Measurements from ENCODE around the gene ORC2. TPM values are rescaled to one million over a fixed set of nuclear protein-coding genes. Genes with fewer than 3 reads are reported as not detected.

The ORC2 gene
- total RNA-seq, 1 experiment from 2014 or later: 34.0 TPM

DNA sequence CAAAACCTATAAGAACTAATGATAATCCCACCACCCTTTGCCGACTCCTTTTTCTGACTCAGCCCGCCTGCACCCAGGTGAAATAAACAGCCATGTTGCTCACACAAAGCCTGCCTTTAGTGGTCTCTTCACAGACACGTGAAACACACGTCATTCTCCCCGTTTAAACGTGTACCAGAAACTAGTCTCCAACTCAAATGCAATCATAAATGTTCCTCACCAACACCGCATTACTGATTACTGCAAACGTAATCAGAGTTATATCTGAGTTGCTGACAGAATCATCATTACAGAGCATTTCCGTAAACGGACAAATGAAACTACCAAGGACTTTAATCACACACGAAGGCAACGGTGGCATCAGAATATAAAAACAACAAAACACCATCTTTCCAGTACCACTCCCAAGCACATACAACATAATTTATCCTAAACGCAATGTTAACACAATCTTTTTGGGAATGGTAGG, 100.9 kb downstream of the ORC2 start:
- no peaks in the 10 kb centered on the region for H3K27me3 ChIP-seq (ENCODE audit: insufficient read depth, low read depth)
- intact Hi-C loops (cut with micrococcal nuclease; ENCODE audit: unreplicated experiment): no loop called here
- peaks cover 43% of the 10 kb centered on the region for H3K36me3 ChIP-seq (ENCODE audit: low read depth)
- H3K4me2 ChIP-seq: peak overlapping the region; percentile 91
- H4K20me1 ChIP-seq (ENCODE audit: insufficient read depth): peaks cover 42% of the 10 kb centered on the region
- no peak overlapping the region for H2AFZ ChIP-seq
- no peaks in the 10 kb centered on the region for H3K9me2 ChIP-seq (ENCODE audit: insufficient read depth)
- peaks cover 45% of the 10 kb centered on the region for H3F3A ChIP-seq (ENCODE audit: insufficient read depth, low read depth)
- H3K4me1 ChIP-seq (replicated peaks; ENCODE audit: insufficient read depth): peaks cover 17% of the 10 kb centered on the region
- peak overlapping the region; percentile 87 for H3K4me3 ChIP-seq
- H3K9me3 ChIP-seq (ENCODE audit: insufficient read depth, low read depth): no peaks in the 10 kb centered on the region
- BruUV-seq (replicated peaks): no TSS peak
- TF ChIP-seq, protein P1, sequence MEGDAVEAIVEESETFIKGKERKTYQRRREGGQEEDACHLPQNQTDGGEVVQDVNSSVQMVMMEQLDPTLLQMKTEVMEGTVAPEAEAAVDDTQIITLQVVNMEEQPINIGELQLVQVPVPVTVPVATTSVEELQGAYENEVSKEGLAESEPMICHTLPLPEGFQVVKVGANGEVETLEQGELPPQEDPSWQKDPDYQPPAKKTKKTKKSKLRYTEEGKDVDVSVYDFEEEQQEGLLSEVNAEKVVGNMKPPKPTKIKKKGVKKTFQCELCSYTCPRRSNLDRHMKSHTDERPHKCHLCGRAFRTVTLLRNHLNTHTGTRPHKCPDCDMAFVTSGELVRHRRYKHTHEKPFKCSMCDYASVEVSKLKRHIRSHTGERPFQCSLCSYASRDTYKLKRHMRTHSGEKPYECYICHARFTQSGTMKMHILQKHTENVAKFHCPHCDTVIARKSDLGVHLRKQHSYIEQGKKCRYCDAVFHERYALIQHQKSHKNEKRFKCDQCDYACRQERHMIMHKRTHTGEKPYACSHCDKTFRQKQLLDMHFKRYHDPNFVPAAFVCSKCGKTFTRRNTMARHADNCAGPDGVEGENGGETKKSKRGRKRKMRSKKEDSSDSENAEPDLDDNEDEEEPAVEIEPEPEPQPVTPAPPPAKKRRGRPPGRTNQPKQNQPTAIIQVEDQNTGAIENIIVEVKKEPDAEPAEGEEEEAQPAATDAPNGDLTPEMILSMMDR (conservative IDR thresholded peaks at IDR 0.05): no peak
- no peak for TF ChIP-seq EZH2 (IDR thresholded peaks at IDR 0.05; ENCODE audit: low read depth)
- H3K27ac ChIP-seq: peak overlapping the region; percentile 84
- H3K79me2 ChIP-seq (ENCODE audit: low read depth): peaks cover 69% of the 10 kb centered on the region
- ChIA-PET POLR2A (ENCODE audit: unreplicated experiment) (no interaction called here), CTCF (no interaction called here)
- DNase-seq: peak in 1 of 2 experiments; percentile 60

DNA sequence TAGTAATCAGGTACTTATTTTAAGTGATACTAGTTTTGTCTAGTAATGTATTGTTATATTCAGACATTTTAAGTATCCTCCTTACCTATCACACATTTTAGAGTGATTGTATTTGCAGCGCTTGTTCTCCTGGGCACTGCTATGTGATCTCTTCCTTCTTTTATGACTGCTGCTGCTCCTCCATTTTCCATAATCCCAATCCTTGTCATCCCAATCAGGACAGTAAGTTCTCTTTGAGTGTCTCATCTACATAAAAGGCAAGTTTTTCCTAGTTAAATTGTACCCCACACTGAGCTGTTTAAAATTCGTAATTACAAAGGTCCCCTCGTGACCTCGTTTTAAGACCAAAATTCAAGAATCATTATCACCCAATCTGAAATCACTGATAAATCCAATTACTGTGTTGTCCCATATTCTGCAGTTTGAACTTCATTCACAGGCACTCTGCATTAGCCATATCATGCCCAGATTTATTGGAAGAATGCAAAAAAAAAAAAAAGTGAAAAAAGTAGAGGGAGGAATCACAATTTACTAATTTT, 101.8 kb downstream of the ORC2 start:
- POLR2A ChIA-PET (ENCODE audit: unreplicated experiment): interaction anchor here (0.6 kb wide), 1 partner anchor 636 kb away, joined by 7 read pairs; no protein-coding TSS in a partner anchor
- H3K27me3 ChIP-seq (ENCODE audit: insufficient read depth, low read depth): no peaks in the 10 kb centered on the region
- no peak overlapping the region for H2AFZ ChIP-seq
- H3K36me3 ChIP-seq (ENCODE audit: low read depth): peaks cover 52% of the 10 kb centered on the region
- BruUV-seq (replicated peaks): no TSS peak
- peaks cover 17% of the 10 kb centered on the region for H3K4me1 ChIP-seq (replicated peaks; ENCODE audit: insufficient read depth)
- H4K20me1 ChIP-seq (ENCODE audit: insufficient read depth): peaks cover 51% of the 10 kb centered on the region
- DNase-seq: no peak
- H3K4me2 ChIP-seq: peak overlapping the region; percentile 91
- CTCF ChIA-PET: interaction anchor here (0.6 to 0.7 kb wide), 2 partner anchors 31 to 91 kb away, joined by 3 read pairs; no protein-coding TSS in a partner anchor
- peak overlapping the region; percentile 84 for H3K27ac ChIP-seq
- H3K4me3 ChIP-seq: peak overlapping the region; percentile 87
- peaks cover 47% of the 10 kb centered on the region for H3F3A ChIP-seq (ENCODE audit: insufficient read depth, low read depth)
- H3K79me2 ChIP-seq (ENCODE audit: low read depth): peaks cover 78% of the 10 kb centered on the region
- no peaks in the 10 kb centered on the region for H3K9me2 ChIP-seq (ENCODE audit: insufficient read depth)
- no peaks in the 10 kb centered on the region for H3K9me3 ChIP-seq (ENCODE audit: insufficient read depth, low read depth)
- intact Hi-C loops (cut with micrococcal nuclease; ENCODE audit: unreplicated experiment): no loop called here
- TF ChIP-seq, protein P1 (conservative IDR thresholded peaks at IDR 0.05): no peak
- no peak for TF ChIP-seq EZH2 (IDR thresholded peaks at IDR 0.05; ENCODE audit: low read depth)

DNA sequence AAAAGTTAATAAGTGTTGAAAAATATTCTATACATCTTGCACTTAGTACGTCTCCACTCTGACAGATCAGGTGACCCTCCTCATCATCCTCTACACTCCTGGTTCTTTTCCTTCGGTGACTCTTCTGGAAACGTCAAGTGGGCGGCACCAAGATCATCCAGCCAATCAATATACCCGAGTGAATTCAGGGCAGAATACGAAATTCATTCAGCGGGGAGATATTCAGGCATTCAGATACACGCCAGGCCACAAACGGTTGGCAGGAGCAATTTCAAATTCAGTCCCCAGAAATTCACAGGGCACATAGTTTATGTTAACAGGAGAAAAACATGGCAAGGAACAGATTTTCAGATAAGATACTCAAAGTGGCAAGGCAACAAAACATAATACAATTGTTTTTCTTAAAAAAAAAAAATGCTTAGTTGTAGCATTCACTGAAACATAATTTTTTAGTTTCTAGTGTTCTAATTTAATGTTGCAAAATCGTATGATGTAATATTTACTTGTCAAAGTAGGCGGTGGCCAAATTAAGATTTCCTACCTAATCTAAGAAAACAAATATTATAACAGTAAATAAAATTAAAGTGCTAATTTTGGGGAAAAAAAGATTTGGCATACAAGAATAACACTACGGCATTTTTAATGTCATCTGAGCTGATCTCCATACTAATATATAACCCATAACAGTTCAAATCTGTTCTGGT, 103.2 kb downstream of the ORC2 start:
- no peaks in the 10 kb centered on the region for H3K9me2 ChIP-seq (ENCODE audit: insufficient read depth)
- intact Hi-C loops (cut with micrococcal nuclease; ENCODE audit: unreplicated experiment): no loop called here
- peaks cover 59% of the 10 kb centered on the region for H3F3A ChIP-seq (ENCODE audit: insufficient read depth, low read depth)
- H3K4me1 ChIP-seq (replicated peaks; ENCODE audit: insufficient read depth): peaks cover 17% of the 10 kb centered on the region
- no peaks in the 10 kb centered on the region for H3K27me3 ChIP-seq (ENCODE audit: insufficient read depth, low read depth)
- peaks cover 59% of the 10 kb centered on the region for H3K36me3 ChIP-seq (ENCODE audit: low read depth)
- H2AFZ ChIP-seq: no peak overlapping the region
- peak overlapping the region; percentile 91 for H3K4me2 ChIP-seq
- no TSS peak for BruUV-seq (replicated peaks)
- POLR2A ChIA-PET (ENCODE audit: unreplicated experiment): no interaction called here
- H4K20me1 ChIP-seq (ENCODE audit: insufficient read depth): peaks cover 53% of the 10 kb centered on the region
- TF ChIP-seq, protein P1 (conservative IDR thresholded peaks at IDR 0.05): no peak
- TF ChIP-seq EZH2 (IDR thresholded peaks at IDR 0.05; ENCODE audit: low read depth): no peak
- CTCF ChIA-PET: no interaction called here
- H3K4me3 ChIP-seq: peak overlapping the region; percentile 19; the same call in 1 of the 2 replicates
- peaks cover 85% of the 10 kb centered on the region for H3K79me2 ChIP-seq (ENCODE audit: low read depth)
- peak overlapping the region; percentile 10; the same call in 1 of the 2 replicates for H3K27ac ChIP-seq
- no peaks in the 10 kb centered on the region for H3K9me3 ChIP-seq (ENCODE audit: insufficient read depth, low read depth)
- DNase-seq: no peak

Other genes starting within 250 kb of the ORC2 start
- 274 and 300 TPM in 2 replicates for gene BZW1, start 151.8 kb downstream of the ORC2 start, total RNA-seq (2021)
- gene CLK1, start 99.0 kb downstream of the ORC2 start, total RNA-seq (2021): 38.5 and 57.0 TPM in 2 replicates
- gene PPIL3, start 74.6 kb downstream of the ORC2 start, total RNA-seq (2021): 41.0 and 49.0 TPM in 2 replicates
- 27.3 and 45.6 TPM in 2 replicates for gene NIF3L1, start 74.3 kb downstream of the ORC2 start, total RNA-seq (2021)
- gene HYCC2, start 108.0 kb upstream of the ORC2 start, total RNA-seq (2021): 8.8 and 10.7 TPM in 2 replicates
- 93.1 and 96.7 TPM in 2 replicates for gene NDUFB3, start 108.3 kb upstream of the ORC2 start, total RNA-seq (2021)
- 75.4 and 99.1 TPM in 2 replicates for gene CFLAR, start 152.5 kb upstream of the ORC2 start, total RNA-seq (2021)
- gene CASP10, start 219.5 kb upstream of the ORC2 start, total RNA-seq (2021): 15.2 and 16.9 TPM in 2 replicates